ENCODE measurements around the gene PLCH1. TPM values are rescaled to one million over a fixed set of nuclear protein-coding genes. Genes with fewer than 3 reads are reported as not detected.
"Not testable (repeated sequence)": the region's sequence is repeated elsewhere in the genome, so short reads cannot be mapped to it uniquely, and the experiment has no call there.

The PLCH1 gene
- total and polyA plus RNA-seq, 9 donors = 0.04 to 6.3 (median 0.79) TPM

- Histone ChIP-seq H3K27me3 (no peaks in the 10 kb centered on the region), H3K27ac (no peak overlapping the region), H3K4me3 (no peak overlapping the region), H3K9me3 (no peaks in the 10 kb centered on the region), H3K4me1 (ENCODE audit: insufficient read depth) (no peaks in the 10 kb centered on the region), H3K36me3 (no peaks in the 10 kb centered on the region)
- no peak for DNase-seq
- no peak for TF ChIP-seq CTCF (IDR thresholded peaks at IDR 0.05)
- no peak for TF ChIP-seq POLR2A (IDR thresholded peaks at IDR 0.05)
- TF ChIP-seq EP300 (IDR thresholded peaks at IDR 0.05) = no peak
- intact Hi-C loops (cut with DNase I) = no loop called here
- WGBS, 3 donors = 91 to 96% (median 93%) methylated on average over 3 of the region's 3 CpGs
Measured at GRCh38 chr3:155407971-155408370, 336.9 kb downstream of the PLCH1 start.

GRCh38 chr3:155407331-155407730, 337.5 kb downstream of the PLCH1 start:
- intact Hi-C loops (cut with DNase I) = no loop called here
- WGBS, 3 donors = 88 to 91% (median 91%) methylated on average over 1 of the region's 1 CpG

GRCh38 chr3:155404486-155404885, 340.4 kb downstream of the PLCH1 start:
- no peak for DNase-seq
- Histone ChIP-seq H3K27ac (no peak overlapping the region), H3K27me3 (no peaks in the 10 kb centered on the region), H3K9me3 (no peaks in the 10 kb centered on the region), H3K4me3 (no peak overlapping the region), H3K36me3 (no peaks in the 10 kb centered on the region), H3K4me1 (ENCODE audit: insufficient read depth) (no peaks in the 10 kb centered on the region)
- intact Hi-C loops (cut with DNase I) = no loop called here
- WGBS, 3 donors = 24 to 59% (median 48%) methylated on average over 1 of the region's 1 CpG
- TF ChIP-seq POLR2A (IDR thresholded peaks at IDR 0.05) = no peak
- TF ChIP-seq EP300 (IDR thresholded peaks at IDR 0.05) = no peak
- TF ChIP-seq CTCF (IDR thresholded peaks at IDR 0.05) = no peak

More at GRCh38 chr3:155407331-155407730, 337.5 kb downstream of the PLCH1 start:
- no peaks in the 10 kb centered on the region for H3K9me3 ChIP-seq
- no peak overlapping the region for H3K27ac ChIP-seq
- no peak for DNase-seq
- no peaks in the 10 kb centered on the region for H3K4me1 ChIP-seq (ENCODE audit: insufficient read depth)
- H3K27me3 ChIP-seq = no peaks in the 10 kb centered on the region
- no peak overlapping the region for H3K4me3 ChIP-seq
- TF ChIP-seq POLR2A (IDR thresholded peaks at IDR 0.05) (no peak), EP300 (IDR thresholded peaks at IDR 0.05) (no peak), CTCF (IDR thresholded peaks at IDR 0.05) (no peak)
- H3K36me3 ChIP-seq = no peaks in the 10 kb centered on the region

- Histone ChIP-seq H3K9me3 (no peaks in the 10 kb centered on the region), H3K27me3 (no peaks in the 10 kb centered on the region), H3K4me3 (no peak overlapping the region), H3K4me1 (ENCODE audit: insufficient read depth) (no peaks in the 10 kb centered on the region), H3K36me3 (no peaks in the 10 kb centered on the region), H3K27ac (no peak overlapping the region)
- intact Hi-C loops (cut with DNase I) = no loop called here
- DNase-seq = no peak
- TF ChIP-seq EP300 (IDR thresholded peaks at IDR 0.05) = no peak
- TF ChIP-seq CTCF (IDR thresholded peaks at IDR 0.05) = no peak
- TF ChIP-seq POLR2A (IDR thresholded peaks at IDR 0.05) = no peak
Measured at GRCh38 chr3:155402656-155403055, 342.2 kb downstream of the PLCH1 start.

- TF ChIP-seq POLR2A (IDR thresholded peaks at IDR 0.05) = no peak
- no peak for TF ChIP-seq EP300 (IDR thresholded peaks at IDR 0.05)
- TF ChIP-seq CTCF (IDR thresholded peaks at IDR 0.05) = no peak
- no peaks in the 10 kb centered on the region for H3K27me3 ChIP-seq
- H3K27ac ChIP-seq = no peak overlapping the region
- H3K4me3 ChIP-seq = no peak overlapping the region
- H3K36me3 ChIP-seq = no peaks in the 10 kb centered on the region
- H3K4me1 ChIP-seq (ENCODE audit: insufficient read depth) = no peaks in the 10 kb centered on the region
- no peaks in the 10 kb centered on the region for H3K9me3 ChIP-seq
- intact Hi-C loops (cut with DNase I) = no loop called here
- DNase-seq = no peak
Measured at GRCh38 chr3:155398046-155398445, 346.8 kb downstream of the PLCH1 start.

- H3K27me3 ChIP-seq; intact Hi-C loops (cut with DNase I); H3K27ac ChIP-seq; DNase-seq; H3K4me3 ChIP-seq; H3K36me3 ChIP-seq; H3K4me1 ChIP-seq (ENCODE audit: insufficient read depth); H3K9me3 ChIP-seq: not testable (repeated sequence)
- WGBS, 3 donors = 47 to 67% (median 65%) methylated on average over 2 of the region's 2 CpGs
Measured at GRCh38 chr3:155394896-155395295, 350.0 kb downstream of the PLCH1 start.

Data from ovary (tissue), 9 donors.